ENCODE results near the gene R3HDM2.

- TF ChIP-seq CTCF (IDR thresholded peaks at IDR 0.05): no peak
- no peak for TF ChIP-seq EP300 (IDR thresholded peaks at IDR 0.05)
- no peak for TF ChIP-seq POLR2A (IDR thresholded peaks at IDR 0.05)
Observed at GRCh38 chr12:57455374-57456144, 24.7 kb upstream of the R3HDM2 start.
